A673 (cell line): Measurements from ENCODE around the gene MRPL42. TPM values are rescaled to one million over a fixed set of nuclear protein-coding genes. Genes with fewer than 3 reads are reported as not detected.

Source experiments
- BruUV-seq: library from RNA; stranded (reverse); fragments of 400-500 nt; replicated peaks from 2 replicates; lab custom pipeline; 2021; lab: Mats Ljungman, UMichigan
- CTCF ChIA-PET: fragments of 300-600 bp; sonication (Branson Sonifier 250); formaldehyde crosslinking; loops from one replicate; lab custom pipeline; 2022; ENCODE audit warnings: antibody characterized with exemption; lab: Charles Lee
- POLR2A ChIA-PET: fragments of 300-600 bp; sonication (Branson Sonifier 250); formaldehyde crosslinking; loops from one replicate; lab custom pipeline; 2022; ENCODE audit warnings: antibody characterized with exemption; ENCODE audit not compliant: low non-redundant PET; lab: Charles Lee
- DNase-seq: peaks from one replicate; pipeline ENCODE4 v3.0.0-alpha.2; 2015; ENCODE audit warnings: low spot score
- H3K27ac ChIP-seq: fragments of 200-600 bp; sonication (generic); 2 replicates; pipeline ENCODE4 v1.5.1; 2016; ENCODE audit warnings: mixed run types, low read depth, mild to moderate bottlenecking, mixed read lengths, antibody characterized with exemption, low read length; ENCODE audit not compliant: poor library complexity, severe bottlenecking
- H3K27me3 ChIP-seq: fragments of 200-600 bp; sonication (generic); replicated peaks from 2 replicates; pipeline ENCODE4 v1.6.1; 2017; ENCODE audit warnings: mixed run types, low read depth, mild to moderate bottlenecking, mixed read lengths, antibody characterized with exemption, low read length; ENCODE audit not compliant: insufficient read depth, poor library complexity
- H3K36me3 ChIP-seq: fragments of 200-600 bp; sonication (generic); 2 replicates; pipeline ENCODE4 v1.6.1; 2016; ENCODE audit warnings: mixed run types, mild to moderate bottlenecking, mixed read lengths, antibody characterized with exemption, low read length; ENCODE audit not compliant: insufficient read depth, poor library complexity, severe bottlenecking
- H3K4me1 ChIP-seq: fragments of 200-600 bp; sonication (generic); 2 replicates; pipeline ENCODE4 v1.6.1; 2017; ENCODE audit warnings: mixed run types, mild to moderate bottlenecking, mixed read lengths, antibody characterized with exemption, low read length; ENCODE audit not compliant: insufficient read depth, poor library complexity, severe bottlenecking
- H3K4me3 ChIP-seq: fragments of 200-600 bp; sonication (generic); 2 replicates; pipeline ENCODE4 v1.5.1; 2016; ENCODE audit warnings: low read depth, mixed run types, mild to moderate bottlenecking, mixed read lengths, low read length; ENCODE audit not compliant: poor library complexity, severe bottlenecking
- H3K9me3 ChIP-seq: fragments of 200-600 bp; sonication (generic); 2 replicates; pipeline ENCODE4 v1.6.1; 2016; ENCODE audit warnings: mixed run types, low read depth, mild to moderate bottlenecking, mixed read lengths, antibody characterized with exemption, low read length; ENCODE audit not compliant: poor library complexity, severe bottlenecking
- EZH2 ChIP-seq: fragments of 200-600 bp; sonication (generic); IDR thresholded peaks from 2 replicates; pipeline ENCODE4 v1.6.1; 2017; ENCODE audit warnings: borderline replicate concordance, low read depth, mild to moderate bottlenecking, mixed read lengths, antibody characterized with exemption, low read length; ENCODE audit not compliant: poor library complexity, severe bottlenecking
- intact Hi-C: fragments of 100-400 bp; cut with micrococcal nuclease; formaldehyde crosslinking; loops from one replicate; pipeline ENCODE4 v1.10.0; 2022; ENCODE audit not compliant: unreplicated experiment
- total RNA-seq: library from RNA; stranded (reverse); gene quantifications from 2 replicates; pipeline ENCODE4 v1.2.3, GENCODE V29; 2021
- TF ChIP-seq, protein P1 (sequence below): fragments of 300-800, 200-600 bp; sonication (generic); conservative IDR thresholded peaks from 2 replicates; pipeline ENCODE4 v1.5.1; 2017; ENCODE audit warnings: low read depth, mild to moderate bottlenecking, antibody characterized with exemption, low read length, moderate library complexity, mixed read lengths

Gene MRPL42
- total RNA-seq, 1 experiment from 2014 or later = 196 TPM

DNA sequence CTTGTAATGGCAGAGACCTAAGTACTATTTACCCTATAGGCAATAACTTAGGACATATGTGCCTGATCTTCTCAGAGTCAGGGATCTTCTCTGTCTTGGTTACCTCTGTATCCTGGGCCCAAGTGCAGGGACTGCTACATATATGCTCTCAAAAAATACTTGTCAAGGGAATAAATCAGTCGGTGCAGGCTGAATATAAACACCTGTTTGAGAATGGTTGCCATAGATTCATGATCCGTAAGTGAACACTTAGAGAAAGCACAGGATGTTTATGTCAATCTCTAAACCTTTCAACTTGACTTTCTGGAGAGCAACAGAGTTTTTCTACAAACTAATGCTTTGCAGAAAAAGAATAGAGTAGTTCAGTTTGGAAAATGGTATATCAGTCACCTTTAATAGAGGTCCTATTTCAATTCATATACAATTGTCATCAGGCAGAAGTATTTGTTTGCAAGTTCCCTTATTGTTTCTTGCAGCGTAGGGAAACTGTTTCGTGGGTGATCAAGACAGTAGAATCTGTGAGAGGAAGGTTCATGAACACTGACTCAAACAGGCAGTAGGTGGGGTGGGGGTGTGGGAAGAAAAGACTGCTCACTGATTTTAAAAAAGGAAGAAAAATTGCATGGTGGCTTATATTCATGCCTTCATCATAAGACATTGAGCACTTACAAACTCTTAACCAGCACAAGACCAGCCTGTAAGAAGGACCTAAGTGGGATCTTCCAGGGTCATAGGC, 19.6 kb upstream of the MRPL42 start:
- H3K9me3 ChIP-seq = no peaks in the 10 kb centered on the region
- CTCF ChIA-PET = no interaction called here
- no peak overlapping the region for H3K27ac ChIP-seq
- H3K4me3 ChIP-seq = no peak overlapping the region
- no peak for DNase-seq
- no peaks in the 10 kb centered on the region for H3K36me3 ChIP-seq
- no peaks in the 10 kb centered on the region for H3K27me3 ChIP-seq
- TF ChIP-seq, protein P1, sequence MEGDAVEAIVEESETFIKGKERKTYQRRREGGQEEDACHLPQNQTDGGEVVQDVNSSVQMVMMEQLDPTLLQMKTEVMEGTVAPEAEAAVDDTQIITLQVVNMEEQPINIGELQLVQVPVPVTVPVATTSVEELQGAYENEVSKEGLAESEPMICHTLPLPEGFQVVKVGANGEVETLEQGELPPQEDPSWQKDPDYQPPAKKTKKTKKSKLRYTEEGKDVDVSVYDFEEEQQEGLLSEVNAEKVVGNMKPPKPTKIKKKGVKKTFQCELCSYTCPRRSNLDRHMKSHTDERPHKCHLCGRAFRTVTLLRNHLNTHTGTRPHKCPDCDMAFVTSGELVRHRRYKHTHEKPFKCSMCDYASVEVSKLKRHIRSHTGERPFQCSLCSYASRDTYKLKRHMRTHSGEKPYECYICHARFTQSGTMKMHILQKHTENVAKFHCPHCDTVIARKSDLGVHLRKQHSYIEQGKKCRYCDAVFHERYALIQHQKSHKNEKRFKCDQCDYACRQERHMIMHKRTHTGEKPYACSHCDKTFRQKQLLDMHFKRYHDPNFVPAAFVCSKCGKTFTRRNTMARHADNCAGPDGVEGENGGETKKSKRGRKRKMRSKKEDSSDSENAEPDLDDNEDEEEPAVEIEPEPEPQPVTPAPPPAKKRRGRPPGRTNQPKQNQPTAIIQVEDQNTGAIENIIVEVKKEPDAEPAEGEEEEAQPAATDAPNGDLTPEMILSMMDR = no peak
- TF ChIP-seq EZH2 = no peak
- no TSS peak for BruUV-seq
- POLR2A ChIA-PET = no interaction called here
- intact Hi-C loops = no loop called here
- peaks cover 3% of the 10 kb centered on the region for H3K4me1 ChIP-seq

DNA sequence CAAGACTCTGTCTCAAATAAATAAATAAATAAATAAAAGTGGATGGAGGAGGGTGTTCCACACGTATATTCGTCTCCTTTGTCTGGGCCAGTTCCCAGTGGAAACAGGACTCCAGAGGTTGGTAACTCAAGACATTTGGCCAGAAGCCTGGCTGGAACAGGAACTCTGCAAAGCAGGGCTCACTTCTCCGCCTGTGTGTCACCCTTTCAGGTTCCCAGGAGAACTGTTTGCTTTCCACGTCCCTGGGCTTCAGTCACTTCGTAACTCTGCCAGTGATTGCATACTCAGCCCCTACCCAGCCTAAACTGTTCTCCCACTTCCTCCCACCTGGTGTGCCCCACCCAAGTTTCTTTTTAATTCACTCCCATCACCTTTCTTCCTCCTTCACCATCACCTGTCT, 18.5 kb upstream of the MRPL42 start:
- no peaks in the 10 kb centered on the region for H3K9me3 ChIP-seq
- intact Hi-C loops = no loop called here
- BruUV-seq = no TSS peak
- no peak for DNase-seq
- ChIA-PET POLR2A (no interaction called here), CTCF (no interaction called here)
- no peaks in the 10 kb centered on the region for H3K27me3 ChIP-seq
- H3K36me3 ChIP-seq = no peaks in the 10 kb centered on the region
- no peaks in the 10 kb centered on the region for H3K4me1 ChIP-seq
- TF ChIP-seq, protein P1 = no peak
- no peak for TF ChIP-seq EZH2
- no peak overlapping the region for H3K27ac ChIP-seq
- no peak overlapping the region for H3K4me3 ChIP-seq

DNA sequence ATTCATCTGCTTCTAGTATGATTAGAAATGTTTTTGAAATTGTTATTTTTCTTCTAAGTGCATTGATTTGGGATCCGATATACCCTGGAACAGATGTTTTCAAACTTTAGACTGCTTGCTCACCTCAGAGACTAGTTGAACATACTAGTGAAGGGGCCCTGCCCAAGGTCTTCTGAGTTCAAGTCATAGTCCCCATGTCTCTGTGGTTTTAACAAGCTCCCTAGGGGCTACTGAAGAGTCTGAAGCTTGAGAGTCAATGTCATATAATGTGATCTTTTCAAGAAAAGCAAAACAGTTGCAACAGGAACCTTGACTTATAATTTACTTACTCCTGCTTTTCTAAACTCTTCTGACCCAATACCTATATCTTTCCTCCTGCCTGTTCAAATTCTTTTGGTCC, 18.0 kb upstream of the MRPL42 start:
- Histone ChIP-seq H3K4me1 (no peaks in the 10 kb centered on the region), H3K4me3 (no peak overlapping the region), H3K36me3 (no peaks in the 10 kb centered on the region), H3K27ac (no peak overlapping the region), H3K27me3 (no peaks in the 10 kb centered on the region), H3K9me3 (no peaks in the 10 kb centered on the region)
- no peak for TF ChIP-seq EZH2
- TF ChIP-seq, protein P1 = no peak
- DNase-seq = no peak
- no TSS peak for BruUV-seq
- ChIA-PET POLR2A (no interaction called here), CTCF (no interaction called here)
- intact Hi-C loops = no loop called here
